ENCODE data around the gene CPNE4. TPM values are rescaled to one million over a fixed set of nuclear protein-coding genes. Genes with fewer than 3 reads are reported as not detected.

The CPNE4 gene
- total RNA-seq, 4 donors from 2014 or later, result 0.10 to 0.25 (median 0.16) TPM; not detected in 1

GRCh38 chr3:131717493-131717892, 317.3 kb downstream of the CPNE4 start:
- DNase-seq (ENCODE audit: low spot score in 2 of 2), result no peak
- no peak overlapping the region for H3K4me3 ChIP-seq (ENCODE audit: low read depth, poor library complexity, severe bottlenecking)
- TF ChIP-seq, protein P1, sequence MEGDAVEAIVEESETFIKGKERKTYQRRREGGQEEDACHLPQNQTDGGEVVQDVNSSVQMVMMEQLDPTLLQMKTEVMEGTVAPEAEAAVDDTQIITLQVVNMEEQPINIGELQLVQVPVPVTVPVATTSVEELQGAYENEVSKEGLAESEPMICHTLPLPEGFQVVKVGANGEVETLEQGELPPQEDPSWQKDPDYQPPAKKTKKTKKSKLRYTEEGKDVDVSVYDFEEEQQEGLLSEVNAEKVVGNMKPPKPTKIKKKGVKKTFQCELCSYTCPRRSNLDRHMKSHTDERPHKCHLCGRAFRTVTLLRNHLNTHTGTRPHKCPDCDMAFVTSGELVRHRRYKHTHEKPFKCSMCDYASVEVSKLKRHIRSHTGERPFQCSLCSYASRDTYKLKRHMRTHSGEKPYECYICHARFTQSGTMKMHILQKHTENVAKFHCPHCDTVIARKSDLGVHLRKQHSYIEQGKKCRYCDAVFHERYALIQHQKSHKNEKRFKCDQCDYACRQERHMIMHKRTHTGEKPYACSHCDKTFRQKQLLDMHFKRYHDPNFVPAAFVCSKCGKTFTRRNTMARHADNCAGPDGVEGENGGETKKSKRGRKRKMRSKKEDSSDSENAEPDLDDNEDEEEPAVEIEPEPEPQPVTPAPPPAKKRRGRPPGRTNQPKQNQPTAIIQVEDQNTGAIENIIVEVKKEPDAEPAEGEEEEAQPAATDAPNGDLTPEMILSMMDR (IDR thresholded peaks at IDR 0.05), result no peak
- TF ChIP-seq POLR2A (IDR thresholded peaks at IDR 0.05), result no peak
- 69 to 77% methylated on average over 7 of the region's 7 CpGs for WGBS, 2 donors
- intact Hi-C loops (cut with DNase I; ENCODE audit: low total_unique reads), result no loop called here

- H3K4me3 ChIP-seq (ENCODE audit: low read depth, poor library complexity, severe bottlenecking), result no peak overlapping the region
- no peak for TF ChIP-seq POLR2A (IDR thresholded peaks at IDR 0.05)
- TF ChIP-seq, protein P1 (IDR thresholded peaks at IDR 0.05), result no peak
- intact Hi-C loops (cut with DNase I; ENCODE audit: low total_unique reads), result no loop called here
- no peak for DNase-seq (ENCODE audit: low spot score in 2 of 2)
- 78 to 89% methylated on average over 4 of the region's 4 CpGs for WGBS, 2 donors
These were observed 317.9 kb downstream of the CPNE4 start for GRCh38 chr3:131716943-131717342.

GRCh38 chr3:131716007-131716406, 318.8 kb downstream of the CPNE4 start:
- 75 to 78% methylated on average over 1 of the region's 1 CpG for WGBS, 2 donors
- TF ChIP-seq, protein P1 (IDR thresholded peaks at IDR 0.05), result no peak
- TF ChIP-seq POLR2A (IDR thresholded peaks at IDR 0.05), result no peak
- H3K4me3 ChIP-seq (ENCODE audit: low read depth, poor library complexity, severe bottlenecking), result no peak overlapping the region
- no peak for DNase-seq (ENCODE audit: low spot score in 2 of 2)
- intact Hi-C loops (cut with DNase I; ENCODE audit: low total_unique reads), result no loop called here

DNA sequence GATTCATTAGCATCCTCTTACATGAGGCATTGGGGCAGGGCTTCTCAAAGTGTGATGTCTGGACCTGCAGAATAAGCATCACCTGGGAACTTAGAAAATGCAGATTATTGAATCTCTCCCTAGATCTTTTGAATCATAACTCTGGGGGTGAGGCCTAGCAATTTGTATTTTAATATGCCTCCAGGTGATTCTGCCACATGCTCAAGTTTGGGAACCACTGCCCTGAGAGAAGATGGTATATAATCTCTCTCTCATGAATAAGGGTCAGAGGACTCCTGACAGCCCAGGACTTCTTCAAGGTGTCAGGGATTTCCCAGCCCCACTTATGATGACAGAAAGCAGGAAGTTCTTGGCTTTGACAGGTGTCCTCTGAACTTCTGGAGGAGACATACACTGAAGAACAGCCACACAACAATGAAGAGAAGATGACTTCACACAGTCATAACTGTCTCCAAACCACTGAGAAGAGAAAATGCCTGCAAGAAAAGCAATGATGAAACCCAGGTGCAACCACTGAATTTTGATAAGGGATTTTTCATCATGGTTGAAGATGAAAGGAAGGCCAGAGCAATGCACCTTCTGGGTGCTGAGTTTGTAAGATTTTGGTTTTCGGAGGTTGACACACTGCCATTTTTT, 320.1 kb downstream of the CPNE4 start:
- no peak overlapping the region for H3K4me3 ChIP-seq (ENCODE audit: low read depth, poor library complexity, severe bottlenecking)
- WGBS, 2 donors, result 87 to 92% methylated on average over 1 of the region's 1 CpG
- intact Hi-C loops (cut with DNase I; ENCODE audit: low total_unique reads), result no loop called here
- TF ChIP-seq, protein P1 (IDR thresholded peaks at IDR 0.05), result no peak
- no peak for TF ChIP-seq POLR2A (IDR thresholded peaks at IDR 0.05)
- DNase-seq (ENCODE audit: low spot score in 2 of 2), result no peak

- 63 to 71% methylated on average over 3 of the region's 3 CpGs for WGBS, 2 donors
- no peak for DNase-seq (ENCODE audit: low spot score in 2 of 2)
- intact Hi-C loops (cut with DNase I; ENCODE audit: low total_unique reads), result no loop called here
- TF ChIP-seq, protein P1 (IDR thresholded peaks at IDR 0.05), result no peak
- TF ChIP-seq POLR2A (IDR thresholded peaks at IDR 0.05), result no peak
- H3K4me3 ChIP-seq (ENCODE audit: low read depth, poor library complexity, severe bottlenecking), result no peak overlapping the region
These were observed 321.2 kb downstream of the CPNE4 start for GRCh38 chr3:131713416-131714123.
